CD4-positive, CD25-positive, alpha-beta regulatory T cell (primary cell): Measurements from ENCODE around the gene AQR. TPM values are rescaled to one million over a fixed set of nuclear protein-coding genes. Genes with fewer than 3 reads are reported as not detected.
A peak's percentile ranks its signal among the peaks of the same experiment; 100 is the strongest.
"Not testable (repeated sequence)": the region's sequence is repeated elsewhere in the genome, so short reads cannot be mapped to it uniquely, and the experiment has no call there.

Source experiments
- ATAC-seq, 2 donors: fragments of 150-1000 bp; cut with Tn5 transposase; one replicate each; pipeline ENCODE4 v1.10.0; 2021; ENCODE audit warnings: low read depth in 2 of 2, moderate number of reproducible peaks in 2 of 2, moderate library complexity in 1 of 2
- DNase-seq, 3 donors: peaks; one replicate each; pipeline versions ENCODE4 v3.0.0 to v3.0.0-alpha.2; 2012 to 2022; ENCODE audit warnings: mixed read lengths in 1 of 3
- H3K27ac ChIP-seq: one replicate; pipeline ENCODE4 v1.7.0; 2013; ENCODE audit warnings: mild to moderate bottlenecking, low read length; ENCODE audit not compliant: insufficient read depth, poor library complexity, severe bottlenecking
- H3K27me3 ChIP-seq: one replicate; pipeline ENCODE4 v1.7.0; 2013; ENCODE audit warnings: low read length; ENCODE audit not compliant: control insufficient read depth, insufficient read depth
- H3K36me3 ChIP-seq: one replicate; pipeline ENCODE4 v1.7.0; 2013; ENCODE audit warnings: mild to moderate bottlenecking, low read length, moderate library complexity; ENCODE audit not compliant: control insufficient read depth, insufficient read depth
- H3K4me1 ChIP-seq: 2 replicates; pipeline ENCODE4 v1.7.0; 2013; ENCODE audit warnings: mild to moderate bottlenecking, low read length; ENCODE audit not compliant: insufficient read depth, control insufficient read depth, poor library complexity, severe bottlenecking
- H3K4me3 ChIP-seq: one replicate; pipeline ENCODE4 v1.7.0; 2013; ENCODE audit warnings: low read depth, mild to moderate bottlenecking, low read length, moderate library complexity
- H3K9me3 ChIP-seq, 2 experiments: 1 replicate in 1 of 2; 2 replicates in 1 of 2; pipeline ENCODE4 v1.7.0; 2013; ENCODE audit warnings: low read length in 2 of 2, mild to moderate bottlenecking in 1 of 2, moderate library complexity in 1 of 2; ENCODE audit not compliant: control insufficient read depth in 2 of 2
- H3K27ac Mint-ChIP-seq, 3 donors: one replicate each; pipeline ENCODE4 v1.8.0; 2020 to 2022; ENCODE audit warnings: mild to moderate bottlenecking in 3 of 3, mixed read lengths in 3 of 3, moderate library complexity in 2 of 3
- H3K27me3 Mint-ChIP-seq: one replicate; pipeline ENCODE4 v1.8.0; 2022; ENCODE audit warnings: mild to moderate bottlenecking, mixed read lengths
- H3K36me3 Mint-ChIP-seq: one replicate; pipeline ENCODE4 v1.8.0; 2020; ENCODE audit warnings: mixed read lengths
- H3K4me1 Mint-ChIP-seq, 4 donors: one replicate each; pipeline ENCODE4 v1.8.0; 2020 to 2022; ENCODE audit warnings: mixed read lengths in 4 of 4, mild to moderate bottlenecking in 1 of 4
- H3K4me3 Mint-ChIP-seq, 4 donors: one replicate each; pipeline ENCODE4 v1.8.0; 2020 to 2022; ENCODE audit warnings: mild to moderate bottlenecking in 4 of 4, mixed read lengths in 4 of 4, moderate library complexity in 3 of 4
- H3K9me3 Mint-ChIP-seq, 7 donors: one replicate each; pipeline ENCODE4 v1.8.0; 2020 to 2022; ENCODE audit warnings: mixed read lengths in 7 of 7, mild to moderate bottlenecking in 3 of 7, moderate library complexity in 2 of 7
- polyA plus RNA-seq, 4 donors: library from polyadenylated mRNA; unstranded; fragments of 300-500 nt; fragmentation: Illumina TruSeq; gene quantifications; one replicate each; pipeline ENCODE4 v1.2.3, GENCODE V29; 2021
- total RNA-seq: library from RNA; stranded (reverse); gene quantifications from one replicate; pipeline ENCODE4 v1.2.3, GENCODE V29; 2022

AQR gene
- total and polyA plus RNA-seq, 5 donors from 2014 or later, result 12.6 to 36.6 (median 18.2) TPM

GRCh38 chr15:34952481-34952880 lies 17.1 kb downstream of the AQR start:
- no peak overlapping the region for H3K27ac ChIP-seq
- Mint-ChIP-seq H3K27ac (peak overlapping the region in 1 of 3 donors; percentile 10), H3K27me3 (no peaks in the 10 kb centered on the region), H3K9me3 (no peaks in the 10 kb centered on the region), H3K4me3 (no peak overlapping the region), H3K4me1 (peaks cover 18 to 21% (median 20%) of the 10 kb centered on the region in 4 donors), H3K36me3 (peaks cover 33% of the 10 kb centered on the region)
- H3K9me3 ChIP-seq, result no peaks in the 10 kb centered on the region
- DNase-seq (no peak), ATAC-seq (no peak)
- H3K36me3 ChIP-seq, result peaks cover 46% of the 10 kb centered on the region
- H3K4me3 ChIP-seq, result no peak overlapping the region
- no peaks in the 10 kb centered on the region for H3K4me1 ChIP-seq
- no peaks in the 10 kb centered on the region for H3K27me3 ChIP-seq

- peaks cover 34% of the 10 kb centered on the region for H3K36me3 Mint-ChIP-seq
Measured at GRCh38 chr15:34951993-34952392, 17.5 kb downstream of the AQR start.

DNA sequence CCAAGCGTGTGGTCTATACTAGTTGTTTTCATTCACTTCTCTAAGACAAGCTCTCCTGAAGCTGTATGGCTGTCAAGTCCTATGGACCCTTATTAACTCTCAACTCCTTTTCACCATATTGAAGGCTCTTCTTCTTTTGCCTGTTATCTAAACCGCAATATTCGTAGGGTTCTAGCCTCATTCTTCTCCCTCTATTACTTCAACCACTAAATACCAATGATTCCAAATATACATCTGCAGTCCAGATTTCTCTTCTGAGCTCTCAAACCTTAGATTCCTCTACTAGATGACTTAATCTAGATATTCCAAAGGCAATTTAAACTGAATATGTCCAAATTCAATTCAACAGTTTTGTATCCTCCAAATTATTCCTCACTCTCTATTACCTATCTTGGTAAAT lies 24.6 kb downstream of the AQR start:
- H3K36me3 Mint-ChIP-seq, result peaks cover 39% of the 10 kb centered on the region
- H3K27me3 ChIP-seq, result no peaks in the 10 kb centered on the region
- DNase-seq (no peak), ATAC-seq (no peak)
- no peak overlapping the region for H3K4me3 ChIP-seq
- H3K27me3 Mint-ChIP-seq, result no peaks in the 10 kb centered on the region
- no peaks in the 10 kb centered on the region for H3K4me1 ChIP-seq
- H3K36me3 ChIP-seq, result peaks cover 63% of the 10 kb centered on the region
- H3K9me3 Mint-ChIP-seq, result no peaks in the 10 kb centered on the region
- H3K4me3 Mint-ChIP-seq, result no peak overlapping the region
- H3K27ac ChIP-seq, result no peak overlapping the region
- H3K4me1 Mint-ChIP-seq, result peaks cover 0 to 12% (median 4%) of the 10 kb centered on the region in 4 donors
- no peaks in the 10 kb centered on the region for H3K9me3 ChIP-seq
- H3K27ac Mint-ChIP-seq, result no peak overlapping the region

More at GRCh38 chr15:34951993-34952392, 17.5 kb downstream of the AQR start:
- H3K4me1 Mint-ChIP-seq, result peaks cover 18 to 21% (median 20%) of the 10 kb centered on the region in 4 donors
- no peak overlapping the region for H3K4me3 Mint-ChIP-seq
- Histone ChIP-seq H3K27ac (no peak overlapping the region), H3K4me1 (no peaks in the 10 kb centered on the region), H3K9me3 (no peaks in the 10 kb centered on the region), H3K36me3 (peaks cover 46% of the 10 kb centered on the region), H3K27me3 (no peaks in the 10 kb centered on the region), H3K4me3 (no peak overlapping the region)
- no peak for DNase-seq
- H3K27me3 Mint-ChIP-seq, result no peaks in the 10 kb centered on the region
- H3K27ac Mint-ChIP-seq, result peak overlapping the region in 1 of 3 donors; percentile 10
- no peaks in the 10 kb centered on the region for H3K9me3 Mint-ChIP-seq
- ATAC-seq, result no peak

DNA sequence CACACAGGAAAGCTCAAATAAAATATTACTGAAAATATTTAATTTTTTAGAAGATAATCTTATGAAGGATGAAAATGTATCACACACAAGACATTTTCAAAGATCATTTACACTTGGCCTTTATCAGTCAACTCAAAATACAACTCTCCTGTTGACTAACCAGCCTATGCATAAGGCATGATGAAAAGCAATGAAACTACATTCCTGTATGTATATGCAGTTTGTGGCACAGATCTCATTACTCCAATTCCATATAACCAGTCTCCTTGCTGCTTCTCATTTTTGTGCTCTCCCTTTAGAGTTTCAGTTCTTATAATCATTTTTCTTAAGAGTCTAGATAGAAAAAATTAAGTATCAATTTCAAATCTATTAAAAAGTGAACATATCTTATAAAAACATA lies 25.8 kb downstream of the AQR start:
- H3K27ac Mint-ChIP-seq, result no peak overlapping the region
- H3K36me3 Mint-ChIP-seq, result peaks cover 44% of the 10 kb centered on the region
- H3K9me3 Mint-ChIP-seq, result no peaks in the 10 kb centered on the region
- Histone ChIP-seq H3K27ac (no peak overlapping the region), H3K4me3 (no peak overlapping the region), H3K27me3 (no peaks in the 10 kb centered on the region), H3K9me3 (no peaks in the 10 kb centered on the region), H3K36me3 (peaks cover 75% of the 10 kb centered on the region), H3K4me1 (no peaks in the 10 kb centered on the region)
- peaks cover 0 to 12% (median 4%) of the 10 kb centered on the region in 4 donors for H3K4me1 Mint-ChIP-seq
- ATAC-seq, result no peak
- H3K4me3 Mint-ChIP-seq, result no peak overlapping the region
- H3K27me3 Mint-ChIP-seq, result no peaks in the 10 kb centered on the region
- DNase-seq, result no peak

GRCh38 chr15:34943264-34943663 lies 26.3 kb downstream of the AQR start:
- not testable (repeated sequence) for H3K27me3 ChIP-seq, H3K9me3 Mint-ChIP-seq, H3K4me3 ChIP-seq, H3K27ac ChIP-seq, H3K4me3 Mint-ChIP-seq, ATAC-seq, H3K27ac Mint-ChIP-seq, H3K4me1 ChIP-seq, H3K27me3 Mint-ChIP-seq, H3K9me3 ChIP-seq, DNase-seq
- peaks cover 42% of the 10 kb centered on the region for H3K36me3 Mint-ChIP-seq
- peaks cover 78% of the 10 kb centered on the region for H3K36me3 ChIP-seq
- H3K4me1 Mint-ChIP-seq, result peaks cover 0 to 12% (median 4%) of the 10 kb centered on the region in 4 donors

DNA sequence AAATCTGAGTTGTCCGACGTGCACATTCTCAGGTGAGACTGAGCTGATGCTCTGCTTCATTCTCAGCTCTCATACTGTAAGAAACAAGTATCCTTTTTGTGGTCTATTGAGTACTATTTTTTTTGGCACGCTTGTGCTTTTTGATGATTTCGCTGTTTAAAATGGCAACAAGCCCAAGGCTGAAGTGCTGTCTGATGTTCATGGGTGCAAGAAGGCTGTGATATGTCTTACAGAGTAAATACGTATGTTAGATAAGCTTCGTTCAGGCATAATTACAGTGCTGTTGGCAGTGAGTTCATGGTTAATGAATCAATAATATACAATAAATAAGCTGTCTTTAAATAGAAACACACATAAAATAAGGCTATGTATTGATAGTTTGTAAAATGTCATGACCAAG lies 27.2 kb downstream of the AQR start:
- ATAC-seq (no peak), DNase-seq (no peak)
- Histone ChIP-seq H3K9me3 (no peaks in the 10 kb centered on the region), H3K4me3 (no peak overlapping the region), H3K27me3 (no peaks in the 10 kb centered on the region), H3K4me1 (no peaks in the 10 kb centered on the region), H3K27ac (no peak overlapping the region), H3K36me3 (peaks cover 76% of the 10 kb centered on the region)
- Mint-ChIP-seq H3K27me3 (no peaks in the 10 kb centered on the region), H3K27ac (no peak overlapping the region), H3K9me3 (no peaks in the 10 kb centered on the region), H3K4me1 (peaks cover 0 to 12% (median 3%) of the 10 kb centered on the region in 4 donors), H3K4me3 (no peak overlapping the region), H3K36me3 (peaks cover 33% of the 10 kb centered on the region)

DNA sequence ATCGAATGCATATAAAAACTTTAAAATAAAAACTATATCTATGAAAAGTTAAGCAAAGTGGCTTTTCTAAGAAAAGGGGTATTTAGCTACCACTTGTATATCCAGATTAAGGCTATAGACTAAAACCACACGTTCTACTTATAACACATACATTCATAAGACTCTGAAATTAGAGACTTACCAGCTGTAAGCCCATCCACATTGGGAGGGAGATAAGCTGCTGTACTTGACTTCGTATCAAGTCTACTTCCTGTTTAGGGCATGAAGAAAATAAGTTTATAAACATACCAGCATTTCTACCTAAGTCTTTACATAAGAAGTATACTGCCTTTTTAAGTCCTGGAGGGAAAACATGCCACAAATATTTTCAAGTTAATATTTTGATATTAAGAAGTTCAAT lies 27.7 kb downstream of the AQR start:
- H3K9me3 ChIP-seq, result no peaks in the 10 kb centered on the region
- Mint-ChIP-seq H3K27ac (no peak overlapping the region), H3K9me3 (no peaks in the 10 kb centered on the region), H3K36me3 (peaks cover 33% of the 10 kb centered on the region), H3K4me3 (no peak overlapping the region), H3K4me1 (peaks cover 0 to 12% (median 3%) of the 10 kb centered on the region in 4 donors), H3K27me3 (no peaks in the 10 kb centered on the region)
- DNase-seq (no peak), ATAC-seq (no peak)
- H3K36me3 ChIP-seq, result peaks cover 81% of the 10 kb centered on the region
- no peaks in the 10 kb centered on the region for H3K4me1 ChIP-seq
- H3K4me3 ChIP-seq, result no peak overlapping the region
- no peaks in the 10 kb centered on the region for H3K27me3 ChIP-seq
- H3K27ac ChIP-seq, result no peak overlapping the region

DNA sequence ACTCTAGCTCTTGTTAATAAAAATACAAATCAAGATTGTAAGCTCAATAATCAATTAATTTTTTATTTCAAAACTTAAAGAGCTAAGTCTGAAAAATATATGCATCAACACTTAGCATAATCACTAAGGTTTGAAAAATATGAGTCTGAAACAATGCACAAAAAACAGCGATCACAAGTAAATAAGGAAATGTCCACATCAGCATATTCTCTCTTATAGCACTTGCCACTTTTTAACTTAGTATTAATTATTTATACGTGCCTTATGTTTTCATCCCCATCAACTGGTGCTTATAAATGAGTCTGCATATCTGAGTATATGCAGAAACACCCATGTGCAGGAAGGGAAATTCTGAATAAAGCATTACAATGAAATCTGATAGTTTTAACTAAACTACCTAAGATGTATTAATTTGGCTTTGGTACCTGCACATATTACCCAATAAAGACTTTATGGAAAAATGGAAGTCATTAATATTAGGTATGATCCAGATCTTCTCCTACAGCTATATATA lies 28.3 kb downstream of the AQR start:
- peaks cover 86% of the 10 kb centered on the region for H3K36me3 ChIP-seq
- no peaks in the 10 kb centered on the region for H3K27me3 Mint-ChIP-seq
- H3K27ac Mint-ChIP-seq, result no peak overlapping the region

More for the DNA sequence above, 28.3 kb downstream of the AQR start:
- Histone ChIP-seq H3K27me3 (no peaks in the 10 kb centered on the region), H3K9me3 (no peaks in the 10 kb centered on the region), H3K4me1 (no peaks in the 10 kb centered on the region), H3K27ac (no peak overlapping the region), H3K4me3 (no peak overlapping the region)
- H3K36me3 Mint-ChIP-seq, result peaks cover 35% of the 10 kb centered on the region
- no peak for DNase-seq
- no peak overlapping the region for H3K4me3 Mint-ChIP-seq
- no peaks in the 10 kb centered on the region for H3K9me3 Mint-ChIP-seq
- ATAC-seq, result no peak
- peaks cover 0 to 12% (median 3%) of the 10 kb centered on the region in 4 donors for H3K4me1 Mint-ChIP-seq
